MM.1S (cell line): ENCODE results near the gene ZNF408.

Experiments
- EZH2 ChIP-seq: fragments of 300-600 bp; sonication (generic); optimal IDR thresholded peaks from 2 replicates; pipeline ENCODE3; 2017; ENCODE audit warnings: low read depth, mild to moderate bottlenecking, antibody characterized with exemption, low read length, mixed read lengths
- EZH2phosphoT487 ChIP-seq: fragments of 300-600 bp; sonication (generic); IDR thresholded peaks from 2 replicates; pipeline ENCODE4 v1.6.1; 2018; ENCODE audit warnings: antibody characterized with exemption, low read length
- TF ChIP-seq, protein P1 (sequence below): fragments of 300-600 bp; sonication (generic); IDR thresholded peaks from 2 replicates; pipeline ENCODE4 v1.5.1; 2016; ENCODE audit warnings: antibody characterized with exemption, low read length, mixed read lengths

DNA sequence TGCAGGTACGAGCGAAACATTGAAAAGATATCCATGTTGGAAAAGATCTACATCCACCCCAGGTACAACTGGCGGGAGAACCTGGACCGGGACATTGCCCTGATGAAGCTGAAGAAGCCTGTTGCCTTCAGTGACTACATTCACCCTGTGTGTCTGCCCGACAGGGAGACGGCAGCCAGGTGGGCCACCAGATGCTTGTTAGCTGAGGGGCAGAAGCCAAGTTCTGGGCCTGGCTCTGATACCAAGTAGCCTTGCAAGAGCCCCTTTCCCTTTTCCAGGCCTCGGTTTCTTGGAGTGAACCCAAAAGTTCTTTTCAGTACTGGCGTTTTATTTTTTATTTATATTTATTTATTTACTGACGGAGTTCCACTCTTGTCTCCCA, 27.8 kb downstream of the ZNF408 start:
- TF ChIP-seq, protein P1, sequence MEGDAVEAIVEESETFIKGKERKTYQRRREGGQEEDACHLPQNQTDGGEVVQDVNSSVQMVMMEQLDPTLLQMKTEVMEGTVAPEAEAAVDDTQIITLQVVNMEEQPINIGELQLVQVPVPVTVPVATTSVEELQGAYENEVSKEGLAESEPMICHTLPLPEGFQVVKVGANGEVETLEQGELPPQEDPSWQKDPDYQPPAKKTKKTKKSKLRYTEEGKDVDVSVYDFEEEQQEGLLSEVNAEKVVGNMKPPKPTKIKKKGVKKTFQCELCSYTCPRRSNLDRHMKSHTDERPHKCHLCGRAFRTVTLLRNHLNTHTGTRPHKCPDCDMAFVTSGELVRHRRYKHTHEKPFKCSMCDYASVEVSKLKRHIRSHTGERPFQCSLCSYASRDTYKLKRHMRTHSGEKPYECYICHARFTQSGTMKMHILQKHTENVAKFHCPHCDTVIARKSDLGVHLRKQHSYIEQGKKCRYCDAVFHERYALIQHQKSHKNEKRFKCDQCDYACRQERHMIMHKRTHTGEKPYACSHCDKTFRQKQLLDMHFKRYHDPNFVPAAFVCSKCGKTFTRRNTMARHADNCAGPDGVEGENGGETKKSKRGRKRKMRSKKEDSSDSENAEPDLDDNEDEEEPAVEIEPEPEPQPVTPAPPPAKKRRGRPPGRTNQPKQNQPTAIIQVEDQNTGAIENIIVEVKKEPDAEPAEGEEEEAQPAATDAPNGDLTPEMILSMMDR = no peak
- TF ChIP-seq EZH2 = no peak
- TF ChIP-seq EZH2phosphoT487 = no peak
